H1 (cell line): Measurements from ENCODE around the gene LAP3. TPM values are rescaled to one million over a fixed set of nuclear protein-coding genes. Genes with fewer than 3 reads are reported as not detected.

Experiments used
- EP300 ChIP-seq, 2 experiments: IDR thresholded peaks; 1 replicate in 1 of 2; 2 replicates in 1 of 2; pipeline ENCODE4 v1.6.1; 2011 to 2012; ENCODE audit warnings: low read depth in 2 of 2, low read length in 2 of 2, mild to moderate bottlenecking in 2 of 2, borderline replicate concordance in 1 of 2, inconsistent platforms in 1 of 2, moderate library complexity in 1 of 2
- polyA plus RNA-seq, 7 experiments: library from polyadenylated mRNA; depleted of rRNA in 3 of 7; stranded (reverse) in 5 of 7; unstranded in 2 of 7; fragments of >200 nt in 5 of 7; fragments of 200-250 nt in 2 of 7; gene quantifications; 1 replicate in 5 of 7; 2 replicates in 1 of 7; 4 replicates in 1 of 7; pipeline versions ENCODE4 v1.2.1 to v1.2.3, GENCODE V29; 2011 to 2013; ENCODE audit warnings: missing spikeins in 2 of 7, mixed read lengths in 2 of 7
- total RNA-seq: library from RNA; stranded (reverse); fragmentation: NEBNext Ultra II Directional; extraction: Animal tissue kit (Norgen Biotek cat#: 25700); gene quantifications from 2 replicates; pipeline ENCODE4 v1.2.1, GENCODE V29; 2021

The LAP3 gene
- total and polyA plus RNA-seq, 2 of the 8 experiments (the other 6 are each of a cell fraction or from before 2014, with no cell fraction given) = 28.3 to 50.9 TPM

DNA sequence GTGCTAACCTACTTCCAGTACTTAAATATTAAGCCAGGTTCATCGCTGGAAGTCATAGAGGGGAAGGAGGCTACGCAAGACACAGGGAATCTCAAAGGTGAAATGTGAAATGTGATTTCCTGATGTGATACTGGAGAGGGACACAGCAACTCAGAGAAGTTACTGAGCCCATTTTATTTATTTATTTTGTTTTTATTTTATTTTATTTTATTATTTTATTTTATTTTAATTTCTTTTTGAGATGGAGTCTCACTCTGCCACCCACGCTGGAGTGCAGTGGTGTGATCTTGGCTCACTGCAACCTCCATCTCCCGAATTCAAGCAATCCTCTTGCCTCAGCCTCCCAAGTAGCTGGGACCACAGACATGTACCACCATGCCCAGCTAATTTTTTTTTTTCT is 42.3 kb upstream of the LAP3 start (continued):
- TF ChIP-seq EP300 (IDR thresholded peaks at IDR 0.05; ENCODE audit: borderline replicate concordance in 1 of 2, low read depth in 2 of 2, low read length in 2 of 2) = no peak
